Endothelial cell of umbilical vein (primary cell): ENCODE data around the gene GCAT.

ENCODE experiments used
- CTCF ChIP-seq, 2 donors: IDR thresholded peaks; 1 replicate in 1 of 2; 2 replicates in 1 of 2; pipeline ENCODE4 v1.5.1; 2011; ENCODE audit warnings: low read length in 2 of 2, mild to moderate bottlenecking in 2 of 2, moderate library complexity in 2 of 2, control low read depth in 1 of 2, inconsistent platforms in 1 of 2, low read depth in 1 of 2; ENCODE audit not compliant: insufficient read depth in 1 of 2; ENCODE audit errors: extremely low read depth in 1 of 2
- JUN ChIP-seq: IDR thresholded peaks from 2 replicates; pipeline ENCODE4 v1.6.1; 2011; ENCODE audit warnings: borderline replicate concordance, low read depth; ENCODE audit not compliant: insufficient read length, insufficient read depth
- POLR2A ChIP-seq: IDR thresholded peaks from 2 replicates; pipeline ENCODE4 v1.6.1; 2012; ENCODE audit warnings: low read depth, mild to moderate bottlenecking, control low read depth, low read length

- TF ChIP-seq CTCF (IDR thresholded peaks at IDR 0.05; ENCODE audit: extremely low read depth in 1 of 2, insufficient read depth in 1 of 2, low read depth in 1 of 2, low read length in 2 of 2), result no peak
- no peak for TF ChIP-seq JUN
- TF ChIP-seq POLR2A, result no peak
These were observed 44.7 kb downstream of the GCAT start for GRCh38 chr22:37852418-37852817.
